G401 (cell line): Measurements from ENCODE around the gene ERC2. TPM values are rescaled to one million over a fixed set of nuclear protein-coding genes. Genes with fewer than 3 reads are reported as not detected.
"Not testable (repeated sequence)": the region's sequence is repeated elsewhere in the genome, so short reads cannot be mapped to it uniquely, and the experiment has no call there.

Experiments
- DNase-seq: peaks from one replicate; pipeline ENCODE4 v3.0.0-alpha.2; 2015; ENCODE audit warnings: low spot score
- in situ Hi-C: cut with HindIII; loops from 2 replicates; pipeline ENCODE4 v1.10.0; 2016; ENCODE audit warnings: low sequenced_read_pairs, mixed read lengths
- total RNA-seq: library from RNA; depleted of rRNA; stranded (reverse); fragments of >200 nt; shearing (Covaris generic); gene quantifications from 2 replicates; pipeline ENCODE4 v1.2.3, GENCODE V29; 2014

ERC2 gene
- total RNA-seq, 1 experiment from 2014 or later: 3.8 TPM

- in situ Hi-C loops: no loop called here
- DNase-seq: no peak
Measured at GRCh38 chr3:55511895-55512570, 956.2 kb downstream of the ERC2 start.

- in situ Hi-C loops: no loop called here
- DNase-seq: no peak
Measured at GRCh38 chr3:55508335-55508734, 959.9 kb downstream of the ERC2 start.

- no peak for DNase-seq
- in situ Hi-C loops: no loop called here
Measured at GRCh38 chr3:55507808-55508207, 960.5 kb downstream of the ERC2 start.

GRCh38 chr3:55505776-55506175 is 962.5 kb downstream of the ERC2 start:
- DNase-seq: no peak
- in situ Hi-C loops: no loop called here

- DNase-seq, in situ Hi-C loops: not testable (repeated sequence)
Measured at GRCh38 chr3:55505102-55505501, 963.2 kb downstream of the ERC2 start.

- in situ Hi-C loops: no loop called here
- DNase-seq: no peak
Measured at GRCh38 chr3:55501905-55502304, 966.4 kb downstream of the ERC2 start.

GRCh38 chr3:55500555-55501330 is 967.5 kb downstream of the ERC2 start:
- in situ Hi-C loops: no loop called here
- DNase-seq: no peak

GRCh38 chr3:55498520-55498919 is 969.7 kb downstream of the ERC2 start:
- DNase-seq: no peak
- in situ Hi-C loops: no loop called here

- DNase-seq: no peak
- in situ Hi-C loops: no loop called here
Measured at GRCh38 chr3:55497250-55497649, 971.0 kb downstream of the ERC2 start.

- in situ Hi-C loops: no loop called here
- no peak for DNase-seq
Measured at GRCh38 chr3:55494976-55495375, 973.3 kb downstream of the ERC2 start.

- DNase-seq: no peak
- in situ Hi-C loops: no loop called here
Measured at GRCh38 chr3:55492976-55493375, 975.3 kb downstream of the ERC2 start.

- in situ Hi-C loops: no loop called here
- no peak for DNase-seq
Measured at GRCh38 chr3:55491296-55491816, 976.9 kb downstream of the ERC2 start.

GRCh38 chr3:55490276-55490913 is 977.9 kb downstream of the ERC2 start:
- in situ Hi-C loops: no loop called here
- DNase-seq: no peak

GRCh38 chr3:55489798-55490132 is 978.5 kb downstream of the ERC2 start:
- in situ Hi-C loops: no loop called here
- DNase-seq: no peak

GRCh38 chr3:55488398-55489055 is 979.7 kb downstream of the ERC2 start:
- DNase-seq: peak; percentile 57
- in situ Hi-C loops: no loop called here

- in situ Hi-C loops: no loop called here
- peak; percentile 43 for DNase-seq
Measured at GRCh38 chr3:55487381-55488241, 980.7 kb downstream of the ERC2 start.

- DNase-seq: no peak
- in situ Hi-C loops: no loop called here
Measured at GRCh38 chr3:55486857-55487380, 981.3 kb downstream of the ERC2 start, which contains the start of gene WNT5A. Gene WNT5A, minus strand, starts transcription at chr3:55487306. Its CDS starts 321 bp downstream, at chr3:55486985.

GRCh38 chr3:55486101-55486856 is 982.0 kb downstream of the ERC2 start:
- in situ Hi-C loops: no loop called here
- peak; percentile 30 for DNase-seq
